Measurements from ENCODE around the gene NLGN2.
"Not testable (repeated sequence)": the region's sequence is repeated elsewhere in the genome, so short reads cannot be mapped to it uniquely, and the experiment has no call there.

Gene NLGN2

GRCh38 chr17:7407485-7408251, at the start of gene NLGN2:
NLGN2 (plus strand) TSS chr17:7407845; CDS start chr17:7408256, 411 bp downstream.
- no peak for DNase-seq

GRCh38 chr17:7361906-7362305, 45.7 kb upstream of the NLGN2 start:
- no peak for DNase-seq

GRCh38 chr17:7363311-7363710, 44.3 kb upstream of the NLGN2 start:
- DNase-seq = no peak

- not testable (repeated sequence) for DNase-seq
Measured at GRCh38 chr17:7365963-7366362, 41.7 kb upstream of the NLGN2 start.

GRCh38 chr17:7367083-7367482, 40.6 kb upstream of the NLGN2 start:
- no peak for DNase-seq

GRCh38 chr17:7367918-7368598, 39.6 kb upstream of the NLGN2 start:
- no peak for DNase-seq

GRCh38 chr17:7368599-7368994, 39.0 kb upstream of the NLGN2 start:
- not testable (repeated sequence) for DNase-seq

GRCh38 chr17:7369825-7370224, 37.8 kb upstream of the NLGN2 start:
- no peak for DNase-seq

- no peak for DNase-seq
Measured at GRCh38 chr17:7370853-7371252, 36.8 kb upstream of the NLGN2 start.

GRCh38 chr17:7374353-7374752, 33.3 kb upstream of the NLGN2 start:
- no peak for DNase-seq

GRCh38 chr17:7379134-7379533, 28.5 kb upstream of the NLGN2 start:
- no peak for DNase-seq

- no peak for DNase-seq
Measured at GRCh38 chr17:7380321-7380720, 27.3 kb upstream of the NLGN2 start.

- no peak for DNase-seq
Measured at GRCh38 chr17:7380855-7381683, 26.6 kb upstream of the NLGN2 start, which contains the start of gene TNK1. TNK1 (plus strand) TSS chr17:7381089; CDS start chr17:7382927, 1,838 bp downstream.

- DNase-seq = no peak
Measured at GRCh38 chr17:7382901-7383300, 24.7 kb upstream of the NLGN2 start.

GRCh38 chr17:7383371-7383741, 24.3 kb upstream of the NLGN2 start:
- DNase-seq = no peak

- no peak for DNase-seq
Measured at GRCh38 chr17:7383742-7384488, 23.7 kb upstream of the NLGN2 start.

- no peak for DNase-seq
Measured at GRCh38 chr17:7384489-7385081, 23.1 kb upstream of the NLGN2 start.

- DNase-seq = no peak
Measured at GRCh38 chr17:7388856-7389255, 18.8 kb upstream of the NLGN2 start.

- DNase-seq = no peak
Measured at GRCh38 chr17:7389924-7390910, 17.4 kb upstream of the NLGN2 start.

- no peak for DNase-seq
Measured at GRCh38 chr17:7391307-7391706, 16.3 kb upstream of the NLGN2 start.
